GM19025 (cell line): ENCODE measurements around the gene PRSS53.

ENCODE experiments used
- ATAC-seq: cut with Tn5 transposase; IDR thresholded peaks from one replicate; pipeline ENCODE4 v1.9.1; 2021; ENCODE audit warnings: mild to moderate bottlenecking, low read depth, moderate library complexity; ENCODE audit not compliant: unreplicated experiment

The PRSS53 gene

GRCh38 chr16:31061126-31061812 is 27.5 kb downstream of the PRSS53 start:
- no peak for ATAC-seq

DNA sequence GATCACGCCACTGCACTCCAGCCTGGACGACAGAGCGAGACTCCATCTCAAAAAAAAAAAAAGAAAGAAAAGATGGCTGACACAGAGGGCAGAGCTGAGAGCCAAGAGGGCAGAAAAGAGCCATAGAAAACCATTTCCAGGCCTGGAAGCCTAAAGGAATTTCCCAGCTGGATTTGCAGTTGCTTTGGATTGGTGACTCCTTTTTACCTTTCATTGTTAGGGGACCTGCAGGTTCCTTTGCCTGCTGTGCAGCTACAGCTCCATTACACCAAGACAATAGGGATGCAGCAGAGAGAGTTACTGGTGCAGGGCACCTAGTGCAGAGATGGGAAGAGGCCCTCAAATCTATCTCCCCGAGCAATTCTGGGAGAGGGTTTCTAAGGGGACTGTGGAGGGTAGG is 33.1 kb downstream of the PRSS53 start:
- ATAC-seq: no peak

- ATAC-seq: no peak
Measured at GRCh38 chr16:31052114-31052513, 36.6 kb downstream of the PRSS53 start.

GRCh38 chr16:31050280-31051030 is 38.3 kb downstream of the PRSS53 start:
- ATAC-seq: no peak

DNA sequence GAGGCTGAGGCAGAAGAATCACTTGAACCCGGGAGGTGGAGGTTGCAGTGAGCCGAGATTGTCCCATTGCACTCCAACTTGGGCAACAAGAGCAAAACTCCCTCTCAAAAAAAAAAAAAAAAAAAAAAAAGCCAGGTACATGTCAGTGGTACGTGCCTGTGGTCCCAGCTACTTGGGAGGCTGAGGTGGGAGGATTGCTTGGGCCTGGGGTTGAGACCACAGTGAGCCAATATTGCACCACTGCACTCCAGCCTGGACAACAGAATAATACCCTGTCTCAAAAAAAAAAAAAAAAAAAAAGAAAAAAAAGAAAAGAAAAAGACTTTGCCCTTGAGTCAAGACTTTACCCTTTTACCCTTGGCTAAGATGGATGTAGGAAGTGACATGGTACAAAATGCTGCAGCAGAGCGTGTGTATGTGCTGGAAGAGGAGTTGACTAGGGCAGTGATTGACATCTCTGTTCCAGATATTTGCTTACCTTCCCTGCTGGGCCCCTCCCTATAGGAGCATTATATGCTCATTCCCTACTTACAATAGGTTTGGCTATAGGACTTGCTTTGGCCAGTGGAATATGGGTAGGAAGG is 44.8 kb downstream of the PRSS53 start:
- ATAC-seq: no peak

DNA sequence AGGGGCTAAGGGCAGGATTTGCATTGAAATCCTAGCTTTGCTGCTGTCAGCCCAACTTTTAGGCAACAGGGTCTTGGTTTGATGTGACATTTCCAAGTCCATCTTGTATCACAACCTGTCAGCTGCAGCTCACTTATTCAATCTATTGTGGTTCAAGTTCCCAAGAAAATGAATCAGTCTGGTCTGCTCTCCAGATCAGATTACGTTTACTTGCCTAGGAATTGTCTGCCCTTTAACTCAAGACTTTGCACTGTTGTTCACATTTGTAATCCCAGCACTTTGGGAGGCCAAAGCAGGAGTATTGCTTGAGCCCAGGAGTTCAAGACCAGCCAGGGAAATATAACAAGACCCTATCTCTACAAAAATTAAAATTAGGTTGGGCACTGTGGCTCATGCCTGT is 45.4 kb downstream of the PRSS53 start:
- ATAC-seq: no peak

GRCh38 chr16:31042866-31043265 is 45.9 kb downstream of the PRSS53 start:
- no peak for ATAC-seq

DNA sequence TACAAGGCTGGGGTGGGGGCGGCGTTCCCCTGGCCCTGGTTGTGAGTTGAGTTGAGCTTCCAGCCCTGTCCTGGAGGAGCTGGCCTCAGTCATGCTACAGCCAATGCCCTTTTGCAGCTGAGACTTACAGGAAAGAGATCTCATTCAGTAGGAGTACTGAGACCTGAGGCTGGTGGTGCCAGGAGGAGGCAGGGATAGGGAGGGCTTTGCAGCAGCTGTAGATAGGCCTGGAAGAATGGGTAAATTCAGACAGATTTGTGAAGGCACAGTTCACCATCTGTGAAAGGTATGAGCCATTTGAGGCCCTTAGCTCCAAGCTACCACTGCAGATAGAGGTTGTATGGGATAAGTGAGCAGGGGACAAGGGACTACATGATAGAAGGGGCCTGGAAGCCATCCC is 49.8 kb downstream of the PRSS53 start:
- no peak for ATAC-seq

DNA sequence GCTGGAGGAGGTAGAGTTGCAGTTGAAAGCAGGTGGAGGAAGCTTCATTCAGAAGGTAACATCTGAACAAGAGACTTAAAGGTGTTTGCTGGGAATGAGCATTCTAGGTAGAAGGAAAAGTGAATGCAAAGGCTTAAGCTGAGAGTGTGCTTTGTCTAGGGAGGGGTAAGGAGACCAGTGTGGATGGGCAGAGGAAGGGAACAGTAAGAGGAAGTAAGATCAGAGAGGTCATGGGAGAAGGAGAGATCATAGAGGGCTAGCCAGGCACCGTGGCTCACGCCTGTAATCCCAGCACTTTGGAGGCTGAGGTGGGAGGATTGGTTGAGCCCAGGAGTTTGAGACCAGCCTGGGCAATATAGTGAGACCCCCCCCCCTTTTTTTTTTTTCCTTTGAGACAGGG is 52.1 kb downstream of the PRSS53 start:
- ATAC-seq: no peak

DNA sequence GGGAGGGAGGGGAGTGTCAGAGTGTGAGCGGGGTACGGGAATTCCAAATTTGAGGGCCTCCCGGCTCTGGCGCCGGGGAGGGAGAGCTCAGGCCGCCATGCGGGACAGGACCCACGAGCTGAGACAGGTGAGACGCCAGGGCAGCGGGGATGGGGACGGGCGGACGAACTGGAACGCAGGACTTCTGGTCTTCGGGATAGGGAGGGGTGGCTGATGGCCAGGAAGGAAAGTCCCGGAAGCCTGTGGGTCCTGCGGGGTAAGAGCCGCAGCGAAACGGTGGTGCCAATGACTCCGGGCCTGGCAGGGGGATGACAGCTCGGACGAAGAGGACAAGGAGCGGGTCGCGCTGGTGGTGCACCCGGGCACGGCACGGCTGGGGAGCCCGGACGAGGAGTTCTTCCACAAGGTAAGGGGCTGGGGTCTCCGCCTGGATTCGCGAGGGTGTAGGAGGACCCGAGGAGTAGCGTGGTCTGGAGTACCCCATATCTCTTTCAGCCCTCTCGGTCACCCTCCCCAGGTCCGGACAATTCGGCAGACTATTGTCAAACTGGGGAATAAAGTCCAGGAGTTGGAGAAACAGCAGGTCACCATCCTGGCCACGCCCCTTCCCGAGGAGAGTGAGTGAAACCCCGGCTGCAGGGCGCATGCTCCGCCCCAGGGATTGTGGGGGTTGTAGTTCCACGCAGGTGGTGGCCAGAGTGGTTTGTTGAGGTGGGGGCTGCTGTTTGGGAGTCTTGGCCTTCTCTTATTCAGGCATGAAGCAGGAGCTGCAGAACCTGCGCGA is 54.8 kb downstream of the PRSS53 start:
- ATAC-seq: peak; percentile 35
